Activated naive CD4-positive, alpha-beta T cell treated with anti-CD3 and anti-CD28 coated beads, Interleukin-2, amount 50 U/mL, for 24 hours (primary cell): ENCODE measurements around the gene RNF167.
"Not testable (repeated sequence)": the region's sequence is repeated elsewhere in the genome, so short reads cannot be mapped to it uniquely, and the experiment has no call there.

Experiments used
- H3K27ac Mint-ChIP-seq: one replicate; pipeline ENCODE4 v1.8.0; 2021; ENCODE audit warnings: mild to moderate bottlenecking, mixed read lengths
- H3K27me3 Mint-ChIP-seq: one replicate; pipeline ENCODE4 v1.8.0; 2021; ENCODE audit warnings: mixed read lengths
- H3K36me3 Mint-ChIP-seq: one replicate; pipeline ENCODE4 v1.8.0; 2021; ENCODE audit warnings: mixed read lengths
- H3K4me1 Mint-ChIP-seq: one replicate; pipeline ENCODE4 v1.8.0; 2021; ENCODE audit warnings: mixed read lengths
- H3K4me3 Mint-ChIP-seq: one replicate; pipeline ENCODE4 v1.8.0; 2021; ENCODE audit warnings: mild to moderate bottlenecking, mixed read lengths
- H3K9me3 Mint-ChIP-seq: one replicate; pipeline ENCODE4 v1.8.0; 2021; ENCODE audit warnings: mixed read lengths

RNF167 gene

DNA sequence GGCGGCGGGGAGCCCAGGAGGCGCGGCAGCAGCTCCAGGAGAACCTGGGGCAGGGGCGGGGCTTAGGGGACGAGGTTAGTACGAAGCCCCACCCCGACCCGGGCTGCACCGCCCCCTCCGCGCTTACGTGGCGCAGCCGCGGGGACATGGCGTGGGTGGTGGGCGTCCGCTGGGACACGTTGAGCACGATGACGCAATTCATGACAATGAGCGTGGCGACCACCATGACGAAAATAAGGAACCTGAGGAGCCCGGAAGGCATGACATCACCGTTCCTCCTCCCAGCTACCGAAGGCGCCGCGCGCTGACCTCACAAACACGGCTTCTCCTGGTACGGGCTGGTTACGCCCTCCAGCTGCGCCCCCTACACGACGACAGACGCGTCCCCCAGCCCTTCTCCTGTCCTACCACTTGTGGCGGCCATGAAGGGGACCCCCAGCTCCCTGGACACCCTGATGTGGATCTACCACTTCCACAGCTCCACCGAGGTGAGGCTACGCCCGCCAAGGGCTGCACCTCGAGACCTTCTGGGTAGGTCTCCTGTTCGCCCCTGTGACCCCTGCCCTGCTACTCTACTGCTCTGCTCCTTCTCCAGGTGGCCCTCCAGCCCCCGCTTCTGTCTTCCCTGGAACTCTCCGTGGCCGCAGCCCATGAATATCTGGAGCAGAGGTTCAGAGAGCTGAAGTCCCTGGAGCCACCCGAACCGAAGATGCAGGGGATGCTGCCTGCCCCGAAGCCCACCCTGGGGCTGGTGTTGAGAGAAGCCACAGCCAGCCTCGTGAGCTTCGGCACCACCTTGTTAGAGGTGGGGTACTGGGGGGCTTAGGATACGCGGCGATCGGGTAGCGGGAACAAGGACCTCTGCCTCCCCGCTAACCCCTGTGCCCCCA is 40.5 kb upstream of the RNF167 start, which contains the start of gene C17orf107:
C17orf107 (plus strand) TSS at position 196 of the 890 bp plus-strand sequence; CDS start at position 423, 227 bp downstream.
- no peaks in the 10 kb centered on the region for H3K27me3 Mint-ChIP-seq
- no peaks in the 10 kb centered on the region for H3K9me3 Mint-ChIP-seq
- H3K27ac Mint-ChIP-seq = peak within 1 kb of the TSS; percentile 96
- no peaks in the 10 kb centered on the region for H3K36me3 Mint-ChIP-seq
- H3K4me1 Mint-ChIP-seq = peaks cover 31% of the 10 kb centered on the region
- H3K4me3 Mint-ChIP-seq = peak within 1 kb of the TSS; percentile 94

- no peaks in the 10 kb centered on the region for H3K9me3 Mint-ChIP-seq
- peaks cover 31% of the 10 kb centered on the region for H3K4me1 Mint-ChIP-seq
- H3K27ac Mint-ChIP-seq = peak overlapping the region; percentile 35
- no peaks in the 10 kb centered on the region for H3K27me3 Mint-ChIP-seq
- no peaks in the 10 kb centered on the region for H3K36me3 Mint-ChIP-seq
- peak overlapping the region; percentile 94 for H3K4me3 Mint-ChIP-seq
Observed at GRCh38 chr17:4900231-4901107, 39.6 kb upstream of the RNF167 start.

DNA sequence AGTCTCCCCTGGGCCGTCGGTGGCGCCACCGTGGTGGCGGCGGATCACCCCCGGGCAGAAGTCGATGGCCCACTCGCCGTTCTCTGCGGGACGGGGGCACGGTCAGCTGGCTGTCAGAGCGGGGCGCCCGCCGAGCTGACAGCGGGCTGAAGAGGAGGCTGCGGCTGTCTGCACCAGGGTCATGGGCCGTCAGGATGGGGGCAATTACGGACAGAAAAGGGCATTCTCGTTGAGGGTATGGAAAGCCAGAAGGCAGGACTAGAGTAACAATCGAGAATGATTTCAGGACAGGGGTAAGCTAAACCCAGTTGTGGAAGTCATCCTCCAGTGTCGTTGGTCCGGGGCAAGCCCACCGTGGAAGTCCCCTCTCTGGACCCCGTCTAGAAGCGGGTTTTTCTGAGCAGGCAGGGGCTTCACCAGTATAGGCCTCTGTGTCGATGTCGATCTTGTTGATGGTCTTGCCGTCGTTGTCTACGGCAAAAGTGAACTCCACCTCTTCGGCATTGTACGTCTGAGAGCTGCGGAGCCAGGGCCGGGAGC is 38.9 kb upstream of the RNF167 start:
- H3K27ac Mint-ChIP-seq = peak overlapping the region; percentile 35
- H3K36me3 Mint-ChIP-seq = no peaks in the 10 kb centered on the region
- H3K4me1 Mint-ChIP-seq = peaks cover 31% of the 10 kb centered on the region
- H3K9me3 Mint-ChIP-seq = no peaks in the 10 kb centered on the region
- H3K27me3 Mint-ChIP-seq = no peaks in the 10 kb centered on the region
- H3K4me3 Mint-ChIP-seq = peak overlapping the region; percentile 94

DNA sequence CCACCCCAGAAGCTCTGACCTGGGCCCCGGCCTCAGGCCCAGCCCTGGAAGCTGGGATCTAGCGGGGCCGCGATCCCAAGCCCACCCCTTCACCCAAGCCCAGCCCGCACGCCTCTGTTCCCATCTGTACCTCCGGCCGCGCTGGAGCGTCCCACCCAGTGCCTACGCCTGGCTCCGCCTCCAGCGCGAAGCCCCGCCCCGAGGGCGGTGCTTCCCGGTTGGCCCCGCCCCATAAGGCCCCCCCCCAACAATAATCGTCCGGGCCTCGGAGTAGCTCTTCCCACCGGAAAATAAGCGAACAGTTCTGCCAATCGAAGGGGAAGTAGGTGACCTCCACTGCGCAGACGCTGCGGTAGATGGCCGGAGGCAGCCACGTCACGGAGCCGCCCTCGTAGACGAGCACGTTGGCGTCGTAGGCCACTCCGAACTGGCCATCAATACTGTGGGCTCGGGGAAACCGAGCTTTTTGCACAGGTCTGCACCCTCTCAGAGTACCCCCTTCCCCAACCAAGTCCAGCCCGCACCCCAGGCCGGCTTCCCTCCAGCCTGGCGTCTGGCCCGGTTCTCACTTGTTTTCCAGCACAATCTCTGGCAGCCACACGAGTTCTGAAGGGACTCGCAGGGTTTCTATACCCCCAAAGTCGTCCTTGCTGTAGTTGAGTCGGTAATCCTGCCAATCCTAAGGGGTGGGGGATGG is 38.3 kb upstream of the RNF167 start:
- Mint-ChIP-seq H3K27ac (no peak overlapping the region), H3K27me3 (no peaks in the 10 kb centered on the region), H3K9me3 (no peaks in the 10 kb centered on the region), H3K36me3 (no peaks in the 10 kb centered on the region), H3K4me3 (peak overlapping the region; percentile 19), H3K4me1 (peaks cover 31% of the 10 kb centered on the region)

DNA sequence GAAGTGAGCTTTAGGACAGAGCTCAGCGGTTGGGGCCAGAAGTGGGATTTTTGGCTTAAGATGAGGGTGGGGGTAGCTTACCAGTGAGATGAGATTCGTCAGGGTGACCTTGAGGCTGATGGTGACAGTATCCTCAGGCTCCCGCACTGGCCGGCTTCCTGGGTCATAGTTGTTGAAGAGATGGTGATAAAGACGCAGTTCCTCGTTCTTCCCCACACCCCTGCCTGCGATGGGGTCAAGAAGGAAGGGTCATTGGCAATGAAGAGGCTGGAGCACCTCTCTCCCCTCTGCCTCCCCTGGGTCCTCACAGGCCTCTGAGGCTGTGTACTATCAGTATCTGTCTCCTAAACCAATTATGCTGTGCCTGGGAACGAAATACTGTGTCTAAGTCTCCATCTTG is 37.5 kb upstream of the RNF167 start:
- Mint-ChIP-seq H3K4me3 (peak overlapping the region; percentile 41), H3K4me1 (peaks cover 31% of the 10 kb centered on the region), H3K9me3 (no peaks in the 10 kb centered on the region), H3K36me3 (no peaks in the 10 kb centered on the region), H3K27ac (no peak overlapping the region), H3K27me3 (no peaks in the 10 kb centered on the region)

DNA sequence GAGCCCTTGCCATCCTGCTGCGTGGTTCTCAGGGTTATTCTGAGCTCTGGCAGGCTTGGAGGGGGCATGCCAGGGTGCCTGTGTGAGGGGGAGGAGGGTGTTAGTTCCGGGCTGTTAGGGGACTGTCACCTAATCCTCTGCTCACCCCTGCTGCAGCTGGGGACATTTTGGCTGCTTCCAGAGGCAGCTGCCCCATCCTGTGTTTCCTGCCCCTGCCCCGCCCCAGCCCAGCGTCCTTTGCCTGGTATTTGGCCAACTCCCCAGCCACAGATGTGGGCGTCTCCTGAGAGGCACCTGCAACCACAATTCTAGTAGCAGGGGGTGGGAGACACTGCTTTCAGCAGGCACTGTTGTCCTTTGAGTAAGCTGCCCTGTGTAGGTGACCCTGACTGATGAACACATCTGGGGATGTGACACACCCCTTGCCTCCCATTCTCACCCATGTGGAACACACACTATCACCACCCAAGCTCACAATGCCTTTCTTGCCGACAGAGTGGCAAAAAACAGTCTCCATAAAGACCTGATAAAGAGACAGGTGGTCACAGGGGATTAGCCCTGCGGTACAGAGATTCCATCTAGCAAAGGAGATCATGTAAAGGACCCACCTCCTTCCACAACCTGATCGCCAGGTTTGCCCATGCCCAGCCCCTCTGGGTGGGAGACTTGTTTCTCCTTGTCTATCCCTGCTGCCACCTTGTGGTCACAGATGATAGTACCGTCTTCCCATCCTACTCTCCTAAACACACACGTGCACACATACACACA is 36.8 kb upstream of the RNF167 start, which contains the start of gene CHRNE:
CHRNE (minus strand) TSS at position 48 of the 768 bp plus-strand sequence; CDS start at position 13, 35 bp downstream.
- peaks cover 31% of the 10 kb centered on the region for H3K4me1 Mint-ChIP-seq
- no peaks in the 10 kb centered on the region for H3K36me3 Mint-ChIP-seq
- H3K9me3 Mint-ChIP-seq = no peaks in the 10 kb centered on the region
- no peak within 1 kb of the TSS for H3K27ac Mint-ChIP-seq
- H3K27me3 Mint-ChIP-seq = no peaks in the 10 kb centered on the region
- H3K4me3 Mint-ChIP-seq = peak within 1 kb of the TSS; percentile 69

DNA sequence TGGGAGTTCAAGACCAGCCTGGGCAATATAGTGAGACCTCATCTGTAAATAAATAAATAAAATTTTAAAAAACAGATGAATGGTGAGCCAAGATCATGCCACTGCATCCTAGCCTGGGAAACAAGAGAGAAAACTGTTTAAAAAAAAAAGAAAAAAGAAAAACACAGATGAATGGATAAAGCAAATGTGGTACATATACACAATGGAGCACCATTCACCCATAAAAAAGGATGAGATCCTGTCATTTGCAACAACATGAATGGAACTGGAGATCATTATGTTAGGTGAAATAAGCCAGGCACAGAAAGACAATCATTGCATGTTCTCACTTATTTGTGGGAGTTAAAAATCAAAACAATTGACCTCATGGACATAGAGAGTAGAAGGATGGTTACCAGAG is 33.4 kb upstream of the RNF167 start:
- not testable (repeated sequence) for H3K4me3 Mint-ChIP-seq, H3K9me3 Mint-ChIP-seq, H3K36me3 Mint-ChIP-seq, H3K27me3 Mint-ChIP-seq, H3K27ac Mint-ChIP-seq
- H3K4me1 Mint-ChIP-seq = peaks cover 18% of the 10 kb centered on the region

DNA sequence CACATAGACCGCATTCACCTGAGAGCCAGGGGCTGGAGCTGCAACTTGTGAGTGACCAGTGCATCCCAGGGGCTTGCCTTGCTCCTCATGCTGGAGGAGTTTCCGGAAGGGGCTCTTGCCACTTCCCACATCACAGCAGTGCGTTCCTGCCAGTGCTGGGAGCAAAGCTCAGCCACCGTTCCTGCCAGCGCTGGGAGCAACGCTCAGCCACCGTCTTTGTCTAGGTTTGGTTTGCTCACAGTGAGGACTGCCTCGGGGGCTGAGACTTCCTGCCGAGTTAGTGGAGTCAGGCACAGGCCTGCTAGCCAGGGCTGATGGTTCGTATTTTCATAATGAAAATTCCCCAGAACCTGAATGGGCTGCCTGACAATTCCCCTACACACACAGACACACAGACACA is 31.8 kb upstream of the RNF167 start:
- peaks cover 5% of the 10 kb centered on the region for H3K4me1 Mint-ChIP-seq

GRCh38 chr17:4908711-4909496 is 31.2 kb upstream of the RNF167 start:
- H3K4me3 Mint-ChIP-seq = no peak overlapping the region
- H3K27me3 Mint-ChIP-seq = no peaks in the 10 kb centered on the region
- no peaks in the 10 kb centered on the region for H3K4me1 Mint-ChIP-seq
- H3K9me3 Mint-ChIP-seq = no peaks in the 10 kb centered on the region
- no peaks in the 10 kb centered on the region for H3K36me3 Mint-ChIP-seq
- no peak overlapping the region for H3K27ac Mint-ChIP-seq

More for the DNA sequence above, 31.8 kb upstream of the RNF167 start:
- Mint-ChIP-seq H3K27ac (no peak overlapping the region), H3K9me3 (no peaks in the 10 kb centered on the region), H3K27me3 (no peaks in the 10 kb centered on the region), H3K4me3 (no peak overlapping the region), H3K36me3 (no peaks in the 10 kb centered on the region)

GRCh38 chr17:4913994-4914393 is 26.1 kb upstream of the RNF167 start:
- Mint-ChIP-seq H3K36me3 (no peaks in the 10 kb centered on the region), H3K27me3 (no peaks in the 10 kb centered on the region), H3K4me1 (no peaks in the 10 kb centered on the region), H3K27ac (no peak overlapping the region), H3K9me3 (no peaks in the 10 kb centered on the region), H3K4me3 (no peak overlapping the region)

GRCh38 chr17:4914551-4914950 is 25.5 kb upstream of the RNF167 start:
- not testable (repeated sequence) for H3K9me3 Mint-ChIP-seq, H3K27ac Mint-ChIP-seq, H3K36me3 Mint-ChIP-seq, H3K4me3 Mint-ChIP-seq, H3K27me3 Mint-ChIP-seq, H3K4me1 Mint-ChIP-seq

- Mint-ChIP-seq H3K4me1 (no peaks in the 10 kb centered on the region), H3K27ac (no peak overlapping the region), H3K9me3 (no peaks in the 10 kb centered on the region), H3K27me3 (no peaks in the 10 kb centered on the region), H3K36me3 (no peaks in the 10 kb centered on the region), H3K4me3 (no peak overlapping the region)
Observed at GRCh38 chr17:4919511-4920047, 20.5 kb upstream of the RNF167 start.

GRCh38 chr17:4920351-4921048 is 19.6 kb upstream of the RNF167 start:
- H3K9me3 Mint-ChIP-seq = no peaks in the 10 kb centered on the region
- H3K27ac Mint-ChIP-seq = no peak overlapping the region
- no peaks in the 10 kb centered on the region for H3K36me3 Mint-ChIP-seq

More at GRCh38 chr17:4920351-4921048, 19.6 kb upstream of the RNF167 start:
- no peaks in the 10 kb centered on the region for H3K27me3 Mint-ChIP-seq
- H3K4me3 Mint-ChIP-seq = no peak overlapping the region
- no peaks in the 10 kb centered on the region for H3K4me1 Mint-ChIP-seq
